Measurements from ENCODE around the gene HAUS8. TPM values are rescaled to one million over a fixed set of nuclear protein-coding genes. Genes with fewer than 3 reads are reported as not detected.

The HAUS8 gene
- total RNA-seq, 2 experiments from 2014 or later = 47.3 to 74.1 TPM

DNA sequence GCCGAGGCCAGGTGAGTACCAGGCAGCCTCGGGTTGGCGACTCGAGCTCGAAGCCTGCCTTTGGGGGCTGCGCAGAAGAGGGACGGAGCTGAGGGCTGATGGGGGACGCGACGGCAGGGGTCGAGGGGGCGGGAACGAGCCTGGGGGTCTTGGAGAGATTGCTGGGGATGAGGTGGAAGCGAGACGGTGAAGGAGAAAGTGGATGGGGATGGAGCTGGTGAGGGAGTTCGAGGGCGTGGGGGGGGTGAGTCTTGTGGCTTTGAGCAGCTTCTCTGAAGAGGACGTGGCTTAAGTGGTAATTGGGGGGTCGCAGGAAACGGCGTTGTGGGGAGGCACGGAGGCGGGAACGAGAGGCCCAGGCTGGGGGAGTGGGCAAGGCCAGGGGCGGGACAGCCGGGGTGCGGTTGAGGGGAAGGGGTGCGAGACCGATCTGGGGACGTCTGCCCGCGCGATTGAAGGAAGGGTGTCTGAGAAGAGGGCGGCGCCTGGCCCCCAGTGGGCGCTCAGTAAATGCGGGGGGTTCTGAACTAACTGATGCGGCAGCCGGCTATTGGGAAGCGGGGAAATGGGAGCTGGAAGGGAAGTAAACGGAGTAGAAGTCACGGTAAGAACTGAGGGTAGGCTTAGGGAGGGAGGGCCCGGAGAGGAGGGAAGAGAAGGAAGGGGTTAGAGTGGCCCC lies 751 bp upstream of the HAUS8 start:
- Histone ChIP-seq H3K79me2 (ENCODE audit: insufficient read depth, low read depth, low read length) (peaks cover 88% of the 10 kb centered on the region), H3K27ac (ENCODE audit: low read depth, low read length, poor library complexity, severe bottlenecking) (peak overlapping the region; percentile 53), H3K4me2 (ENCODE audit: low read length) (peak overlapping the region; percentile 86), H3K4me1 (ENCODE audit: insufficient read depth, low read length, poor library complexity, severe bottlenecking) (peaks cover 53% of the 10 kb centered on the region), H3K9me2 (ENCODE audit: insufficient read depth, low read length) (no peaks in the 10 kb centered on the region), H2AFZ (ENCODE audit: low read length) (no peak overlapping the region), H3K9me3 (ENCODE audit: low read length) (no peaks in the 10 kb centered on the region), H4K20me1 (ENCODE audit: insufficient read depth, low read length) (peaks cover 15% of the 10 kb centered on the region), H3K36me3 (ENCODE audit: insufficient read depth, low read length) (peaks cover 27% of the 10 kb centered on the region), H3K4me3 (ENCODE audit: low read depth, low read length, poor library complexity, severe bottlenecking) (peak overlapping the region; percentile 84)
- ChIA-PET CTCF (ENCODE audit: unreplicated experiment) (no interaction called here), POLR2A (interaction anchor here (0.6 to 1.5 kb wide), 9 partner anchors 14 to 940 kb away, joined by 3 to 7 read pairs (median 3); no protein-coding TSS in a partner anchor)
- intact Hi-C loops (cut with micrococcal nuclease; ENCODE audit: unreplicated experiment) = loop anchor here (2.0 to 10.0 kb wide), 5 partner anchors 59 to 631 kb away; partner anchors contain the start of gene NR2F6
- no peak for TF ChIP-seq EZH2phosphoT487 (IDR thresholded peaks at IDR 0.05; ENCODE audit: borderline replicate concordance, low read depth, low read length)
- TF ChIP-seq, protein P1, sequence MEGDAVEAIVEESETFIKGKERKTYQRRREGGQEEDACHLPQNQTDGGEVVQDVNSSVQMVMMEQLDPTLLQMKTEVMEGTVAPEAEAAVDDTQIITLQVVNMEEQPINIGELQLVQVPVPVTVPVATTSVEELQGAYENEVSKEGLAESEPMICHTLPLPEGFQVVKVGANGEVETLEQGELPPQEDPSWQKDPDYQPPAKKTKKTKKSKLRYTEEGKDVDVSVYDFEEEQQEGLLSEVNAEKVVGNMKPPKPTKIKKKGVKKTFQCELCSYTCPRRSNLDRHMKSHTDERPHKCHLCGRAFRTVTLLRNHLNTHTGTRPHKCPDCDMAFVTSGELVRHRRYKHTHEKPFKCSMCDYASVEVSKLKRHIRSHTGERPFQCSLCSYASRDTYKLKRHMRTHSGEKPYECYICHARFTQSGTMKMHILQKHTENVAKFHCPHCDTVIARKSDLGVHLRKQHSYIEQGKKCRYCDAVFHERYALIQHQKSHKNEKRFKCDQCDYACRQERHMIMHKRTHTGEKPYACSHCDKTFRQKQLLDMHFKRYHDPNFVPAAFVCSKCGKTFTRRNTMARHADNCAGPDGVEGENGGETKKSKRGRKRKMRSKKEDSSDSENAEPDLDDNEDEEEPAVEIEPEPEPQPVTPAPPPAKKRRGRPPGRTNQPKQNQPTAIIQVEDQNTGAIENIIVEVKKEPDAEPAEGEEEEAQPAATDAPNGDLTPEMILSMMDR (conservative IDR thresholded peaks at IDR 0.05; ENCODE audit: low read length) = no peak
- DNase-seq (ENCODE audit: low spot score) = peak; percentile 48
- no TSS peak for BruUV-seq (replicated peaks)

DNA sequence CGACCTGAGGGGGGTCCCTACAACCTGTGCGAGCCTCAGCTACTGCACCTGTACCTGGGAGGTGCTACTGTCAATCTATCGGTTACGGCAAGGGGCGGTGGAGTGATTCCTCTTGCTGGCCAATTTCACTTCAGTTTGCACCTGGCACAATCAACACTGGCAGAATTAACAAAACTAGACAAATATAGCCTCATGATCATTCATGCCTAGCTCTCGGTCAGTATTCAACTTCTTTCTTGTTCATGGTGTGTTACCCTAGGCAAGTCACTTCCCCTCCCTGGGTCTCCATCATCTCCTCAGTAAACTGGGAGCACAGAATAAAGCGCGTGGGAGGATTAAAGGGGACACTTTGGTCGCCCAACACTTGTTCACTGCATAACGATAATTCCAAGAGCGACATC lies 618 bp downstream of the HAUS8 start:
- Histone ChIP-seq H3K4me1 (ENCODE audit: insufficient read depth, low read length, poor library complexity, severe bottlenecking) (peaks cover 56% of the 10 kb centered on the region), H4K20me1 (ENCODE audit: insufficient read depth, low read length) (peaks cover 15% of the 10 kb centered on the region), H3K36me3 (ENCODE audit: insufficient read depth, low read length) (peaks cover 40% of the 10 kb centered on the region), H3K4me2 (ENCODE audit: low read length) (peak overlapping the region; percentile 90), H3K27ac (ENCODE audit: low read depth, low read length, poor library complexity, severe bottlenecking) (peak overlapping the region; percentile 89), H3K79me2 (ENCODE audit: insufficient read depth, low read depth, low read length) (peaks cover 79% of the 10 kb centered on the region), H2AFZ (ENCODE audit: low read length) (peak overlapping the region; percentile 12; the same call in 1 of the 2 replicates), H3K9me2 (ENCODE audit: insufficient read depth, low read length) (no peaks in the 10 kb centered on the region), H3K9me3 (ENCODE audit: low read length) (no peaks in the 10 kb centered on the region), H3K4me3 (ENCODE audit: low read depth, low read length, poor library complexity, severe bottlenecking) (peak overlapping the region; percentile 84)
- intact Hi-C loops (cut with micrococcal nuclease; ENCODE audit: unreplicated experiment) = loop anchor here (2.0 to 10.0 kb wide), 4 partner anchors 60 to 630 kb away; no protein-coding TSS in a partner anchor
- ChIA-PET POLR2A (interaction anchor here (1.0 to 1.7 kb wide), 3 partner anchors 51 to 491 kb away, joined by 3 to 5 read pairs (median 3); partner anchors contain the start of gene BABAM1), CTCF (ENCODE audit: unreplicated experiment) (interaction anchor here (0.6 kb wide), 1 partner anchor 151 kb away, joined by 3 read pairs; the partner anchor contains the start of gene OCEL1)
- TF ChIP-seq, protein P1 (conservative IDR thresholded peaks at IDR 0.05; ENCODE audit: low read length) = no peak
- TF ChIP-seq EZH2phosphoT487 (IDR thresholded peaks at IDR 0.05; ENCODE audit: borderline replicate concordance, low read depth, low read length) = no peak
- BruUV-seq (replicated peaks) = TSS peak; percentile 85
- peak; percentile 77 for DNase-seq (ENCODE audit: low spot score)
